B cell (primary cell): ENCODE results near the gene TMCO6. TPM values are rescaled to one million over a fixed set of nuclear protein-coding genes. Genes with fewer than 3 reads are reported as not detected.

ENCODE experiments used
- ATAC-seq: fragments of 200-7000 bp; cut with Tn5 transposase; one replicate; pipeline ENCODE4 v1.10.0; 2021; ENCODE audit warnings: low read depth, mild to moderate bottlenecking, moderate number of reproducible peaks, moderate library complexity
- CTCF ChIA-PET: fragments of 350-600 bp; sonication (Branson Sonifier 250); formaldehyde crosslinking; loops from one replicate; lab custom pipeline; 2021; ENCODE audit warnings: antibody characterized with exemption, inconsistent platforms; lab: Charles Lee
- POLR2A ChIA-PET: fragments of 350-600 bp; sonication (Branson Sonifier 250); formaldehyde crosslinking; loops from one replicate; lab custom pipeline; 2021; ENCODE audit warnings: antibody characterized with exemption; lab: Charles Lee
- DNase-seq: peaks from one replicate; pipeline ENCODE4 v3.0.0; 2013
- H2AFZ ChIP-seq: 2 replicates; pipeline ENCODE4 v1.6.1; 2012; ENCODE audit warnings: mild to moderate bottlenecking, low read depth, low read length; ENCODE audit not compliant: insufficient read depth, poor library complexity, severe bottlenecking
- H3K27ac ChIP-seq, 2 donors: 1 replicate in 1 of 2; 2 replicates in 1 of 2; pipeline ENCODE4 v1.5.1; 2012 to 2013; ENCODE audit warnings: low read length in 2 of 2, mild to moderate bottlenecking in 2 of 2, moderate library complexity in 1 of 2
- H3K27me3 ChIP-seq, 4 experiments: fragments of 200-600 bp in 1 of 4; sonication (generic) in 1 of 4; replicated peaks in 1 of 4; 1 replicate in 2 of 4; 2 replicates in 2 of 4; pipeline versions ENCODE4 v1.6.1 to v1.7.0; 2013 to 2016; ENCODE audit warnings: low read length in 3 of 4, mild to moderate bottlenecking in 2 of 4, mixed read lengths in 1 of 4, moderate library complexity in 1 of 4; ENCODE audit not compliant: insufficient read depth in 4 of 4, control insufficient read depth in 3 of 4; ENCODE audit errors: control extremely low read depth in 1 of 4
- H3K36me3 ChIP-seq, 2 experiments: replicated peaks in 1 of 2; 1 replicate in 1 of 2; 2 replicates in 1 of 2; pipeline versions ENCODE4 v1.6.1 to v1.7.1; 2013; ENCODE audit warnings: low read length in 1 of 2; ENCODE audit not compliant: insufficient read depth in 2 of 2, control insufficient read depth in 1 of 2; ENCODE audit errors: control extremely low read depth in 1 of 2, extremely low read depth in 1 of 2
- H3K4me1 ChIP-seq, 2 donors: fragments of 200-600 bp in 1 of 2; sonication (generic) in 1 of 2; 1 replicate in 1 of 2; 2 replicates in 1 of 2; pipeline versions ENCODE4 v1.5.1 to v1.6.1; 2013 to 2017; ENCODE audit warnings: low read length in 2 of 2; ENCODE audit not compliant: control insufficient read depth in 2 of 2, insufficient read depth in 2 of 2
- H3K4me2 ChIP-seq: replicated peaks from 2 replicates; pipeline ENCODE3; 2012; ENCODE audit warnings: mild to moderate bottlenecking, low read depth, low read length; ENCODE audit not compliant: poor library complexity, severe bottlenecking
- H3K4me3 ChIP-seq, 5 experiments: fragments of 200-600 bp in 1 of 5; sonication (generic) in 1 of 5; 1 replicate in 3 of 5; 2 replicates in 2 of 5; pipeline versions ENCODE4 v1.5.1 to v1.7.0; 2011 to 2016; ENCODE audit warnings: low read length in 4 of 5, mild to moderate bottlenecking in 4 of 5, low read depth in 2 of 5, control low read depth in 1 of 5, moderate library complexity in 1 of 5; ENCODE audit not compliant: insufficient read depth in 1 of 5; ENCODE audit errors: control extremely low read depth in 1 of 5, extremely low read depth in 1 of 5
- H3K79me2 ChIP-seq: fragments of 200-600 bp; sonication (generic); one replicate; pipeline ENCODE4 v1.6.0; 2016; ENCODE audit warnings: low read length; ENCODE audit not compliant: control insufficient read depth, insufficient read depth
- H3K9ac ChIP-seq: fragments of 200-600 bp; sonication (generic); 2 replicates; pipeline ENCODE4 v1.6.1; 2017; ENCODE audit warnings: mild to moderate bottlenecking, low read length, moderate library complexity
- H3K9me3 ChIP-seq, 3 donors: one replicate each; pipeline versions ENCODE4 v1.6.1 to v1.7.1; 2013; ENCODE audit warnings: low read length in 2 of 3; ENCODE audit not compliant: control insufficient read depth in 2 of 3, insufficient read depth in 1 of 3; ENCODE audit errors: control extremely low read depth in 1 of 3
- H4K20me1 ChIP-seq: 2 replicates; pipeline ENCODE4 v1.6.0; 2012; ENCODE audit warnings: mild to moderate bottlenecking, low read length; ENCODE audit not compliant: insufficient read depth, control insufficient read depth, poor library complexity, severe bottlenecking
- H3K27ac Mint-ChIP-seq: one replicate; pipeline ENCODE4 v1.8.0; 2021; ENCODE audit warnings: mixed read lengths
- H3K27me3 Mint-ChIP-seq: one replicate; pipeline ENCODE4 v1.8.0; 2021; ENCODE audit warnings: mixed read lengths
- H3K4me1 Mint-ChIP-seq: one replicate; pipeline ENCODE4 v1.8.0; 2021; ENCODE audit warnings: mixed read lengths
- H3K4me3 Mint-ChIP-seq: one replicate; pipeline ENCODE4 v1.8.0; 2021; ENCODE audit warnings: mixed read lengths
- H3K9me3 Mint-ChIP-seq: one replicate; pipeline ENCODE4 v1.8.0; 2022; ENCODE audit warnings: mixed read lengths; ENCODE audit not compliant: insufficient read depth
- CTCF ChIP-seq: fragments of 200-600 bp; IDR thresholded peaks from one replicate; pipeline ENCODE4 v1.8.0; 2022; ENCODE audit warnings: antibody characterized with exemption, mild to moderate bottlenecking
- EZH2 ChIP-seq: IDR thresholded peaks from 2 replicates; pipeline ENCODE4 v1.6.1; 2012; ENCODE audit warnings: borderline replicate concordance, low read depth, mild to moderate bottlenecking, moderate library complexity, low read length; ENCODE audit not compliant: insufficient read depth, poor library complexity, severe bottlenecking
- WGBS: methylation state at CpG from one replicate; pipeline ENCODE4 v1.1.5; 2013; ENCODE audit warnings: missing lambda C conversion rate; ENCODE audit not compliant: insufficient coverage; 5-methylcytosine and 5-hydroxymethylcytosine counted together
- intact Hi-C: fragments of 100-400 bp; cut with micrococcal nuclease; formaldehyde crosslinking; loops from one replicate; pipeline ENCODE4 v1.10.0; 2022
- polyA plus RNA-seq: library from polyadenylated mRNA; depleted of rRNA; stranded (reverse); fragments of >200 nt; gene quantifications from 2 replicates; pipeline ENCODE4 v1.2.3, GENCODE V29; 2012
- total RNA-seq, 2 donors: library from RNA; stranded (reverse); fragments of 120-200 nt in 1 of 2; gene quantifications; 1 replicate in 1 of 2; 2 replicates in 1 of 2; pipeline versions ENCODE4 v1.2.3 to v1.2.4, GENCODE V29; 2013 to 2022

Gene TMCO6
- total and polyA plus RNA-seq, 2 donors (not counting 1 experiment from before 2014, with no cell fraction given): 33.3 to 70.4 TPM

DNA sequence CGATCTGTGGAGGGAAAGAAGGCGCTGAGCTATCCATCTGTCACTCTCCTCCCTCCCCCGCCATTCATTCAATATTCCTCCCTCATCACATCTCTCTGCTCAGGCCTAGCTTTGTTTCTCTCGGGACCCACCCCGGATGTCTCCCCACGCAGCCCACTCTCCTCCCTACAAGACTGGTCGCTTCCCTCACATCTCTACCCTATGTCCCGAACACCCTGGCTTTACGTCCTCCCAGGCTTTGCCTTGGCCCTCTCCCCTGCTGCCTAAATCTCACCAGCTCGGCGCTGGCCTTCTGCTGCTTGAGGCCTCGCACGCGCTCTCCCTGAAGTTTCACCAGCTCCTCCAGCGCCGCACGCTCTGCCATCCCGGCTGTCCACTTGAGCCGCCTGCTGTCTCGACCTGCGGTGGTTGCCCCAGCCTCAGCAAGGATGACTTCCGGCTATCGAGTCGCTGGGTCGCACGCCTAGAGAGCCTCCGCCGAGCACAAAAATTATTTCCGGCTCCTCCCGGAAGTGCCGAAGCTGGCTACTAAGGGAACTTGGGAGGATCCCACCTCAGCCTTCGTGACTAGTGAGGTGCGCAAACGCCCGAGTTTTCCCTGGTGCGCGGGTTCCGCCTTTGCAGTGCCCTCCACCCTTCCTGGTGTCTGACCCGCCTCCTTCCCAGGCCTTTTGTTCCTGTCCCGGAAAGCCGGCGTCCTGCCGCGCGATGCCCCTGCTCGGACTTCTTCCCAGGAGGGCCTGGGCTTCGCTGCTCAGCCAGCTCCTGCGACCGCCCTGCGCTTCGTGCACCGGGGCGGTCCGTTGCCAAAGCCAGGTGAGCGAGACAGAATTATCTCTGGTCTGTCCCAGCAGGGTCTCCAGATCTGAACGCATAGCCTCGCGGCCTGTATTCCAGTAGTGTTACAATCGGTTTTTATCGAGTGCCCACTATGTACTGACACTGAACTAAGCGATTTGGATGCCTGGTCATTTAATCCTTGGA, 52.0 kb downstream of the TMCO6 start, which contains the start of the genes HARS1 and HARS2:
Gene HARS1 (minus strand): TSS at position 430 of the 984 bp plus-strand sequence. CDS start 66 bp downstream, at position 364.
Gene HARS2 (plus strand): TSS at position 515 of the 984 bp plus-strand sequence. CDS start 194 bp downstream, at position 709.
- Histone ChIP-seq H3K36me3 (peaks cover 14 to 33% of the 10 kb centered on the region in 2 experiments), H3K9ac (peak within 1 kb of the TSS; percentile 89), H3K4me3 (peak within 1 kb of the TSS; percentile 89 to 98 (median 97)), H3K27me3 (no peaks in the 10 kb centered on the region), H3K4me1 (peaks cover 14% of the 10 kb centered on the region in 2 donors), H2AFZ (peak within 1 kb of the TSS; percentile 99), H3K9me3 (no peaks in the 10 kb centered on the region), H4K20me1 (no peaks in the 10 kb centered on the region), H3K27ac (peak within 1 kb of the TSS; percentile 68 to 81), H3K79me2 (peaks cover 58% of the 10 kb centered on the region), H3K4me2 (peak within 1 kb of the TSS; percentile 91)
- H3K27me3 Mint-ChIP-seq: no peaks in the 10 kb centered on the region
- no peaks in the 10 kb centered on the region for H3K9me3 Mint-ChIP-seq
- WGBS: under 1% methylated on average over 59 of the region's 61 CpGs
- DNase-seq: peak; percentile 87
- peak within 1 kb of the TSS; percentile 94 for H3K27ac Mint-ChIP-seq
- TF ChIP-seq CTCF: no peak
- TF ChIP-seq EZH2: no peak
- CTCF ChIA-PET: interaction anchor here (1.0 to 2.2 kb wide), 6 partner anchors 11 to 339 kb away, joined by 3 to 7 read pairs (median 4); partner anchors contain the start of genes EIF4EBP3, IK and NDUFA2
- intact Hi-C loops: loop anchor here (1.0 to 5.0 kb wide), 8 partner anchors 9 to 1416 kb away; partner anchors contain the start of genes ANKHD1, APBB3, IK and NDFIP1
- peak; percentile 97 for ATAC-seq
- peak within 1 kb of the TSS; percentile 99 for H3K4me3 Mint-ChIP-seq
- POLR2A ChIA-PET: interaction anchor here (0.7 to 1.8 kb wide), 7 partner anchors 9 to 290 kb away, joined by 3 to 13 read pairs (median 4); partner anchors contain the start of genes ANKHD1, EIF4EBP3, IK and NDUFA2
- H3K4me1 Mint-ChIP-seq: peaks cover 30% of the 10 kb centered on the region
